ENCODE results near the gene KRTAP12-1.
"Not testable (repeated sequence)": the region's sequence is repeated elsewhere in the genome, so short reads cannot be mapped to it uniquely, and the experiment has no call there.

KRTAP12-1 gene

GRCh38 chr21:44677881-44678280 lies 4.1 kb downstream of the KRTAP12-1 start:
- TF ChIP-seq, protein P1, sequence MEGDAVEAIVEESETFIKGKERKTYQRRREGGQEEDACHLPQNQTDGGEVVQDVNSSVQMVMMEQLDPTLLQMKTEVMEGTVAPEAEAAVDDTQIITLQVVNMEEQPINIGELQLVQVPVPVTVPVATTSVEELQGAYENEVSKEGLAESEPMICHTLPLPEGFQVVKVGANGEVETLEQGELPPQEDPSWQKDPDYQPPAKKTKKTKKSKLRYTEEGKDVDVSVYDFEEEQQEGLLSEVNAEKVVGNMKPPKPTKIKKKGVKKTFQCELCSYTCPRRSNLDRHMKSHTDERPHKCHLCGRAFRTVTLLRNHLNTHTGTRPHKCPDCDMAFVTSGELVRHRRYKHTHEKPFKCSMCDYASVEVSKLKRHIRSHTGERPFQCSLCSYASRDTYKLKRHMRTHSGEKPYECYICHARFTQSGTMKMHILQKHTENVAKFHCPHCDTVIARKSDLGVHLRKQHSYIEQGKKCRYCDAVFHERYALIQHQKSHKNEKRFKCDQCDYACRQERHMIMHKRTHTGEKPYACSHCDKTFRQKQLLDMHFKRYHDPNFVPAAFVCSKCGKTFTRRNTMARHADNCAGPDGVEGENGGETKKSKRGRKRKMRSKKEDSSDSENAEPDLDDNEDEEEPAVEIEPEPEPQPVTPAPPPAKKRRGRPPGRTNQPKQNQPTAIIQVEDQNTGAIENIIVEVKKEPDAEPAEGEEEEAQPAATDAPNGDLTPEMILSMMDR (IDR thresholded peaks at IDR 0.05; ENCODE audit: low read depth, low read length) = no peak
- TF ChIP-seq MYC (IDR thresholded peaks at IDR 0.05; ENCODE audit: low read depth, low read length) = no peak
- TF ChIP-seq POLR2A (IDR thresholded peaks at IDR 0.05; ENCODE audit: extremely low read depth, insufficient read length) = no peak
- TF ChIP-seq, protein P2, sequence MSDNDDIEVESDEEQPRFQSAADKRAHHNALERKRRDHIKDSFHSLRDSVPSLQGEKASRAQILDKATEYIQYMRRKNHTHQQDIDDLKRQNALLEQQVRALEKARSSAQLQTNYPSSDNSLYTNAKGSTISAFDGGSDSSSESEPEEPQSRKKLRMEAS (IDR thresholded peaks at IDR 0.05; ENCODE audit: low read depth, low read length) = no peak
- no peak overlapping the region for H3K4me3 ChIP-seq (ENCODE audit: low read depth, low read length)
- DNase-seq (ENCODE audit: low read depth) = no peak

- H3K4me3 ChIP-seq (ENCODE audit: low read depth, low read length) = no peak overlapping the region
- TF ChIP-seq MYC (IDR thresholded peaks at IDR 0.05; ENCODE audit: low read depth, low read length) = no peak
- DNase-seq (ENCODE audit: low read depth) = no peak
Observed at GRCh38 chr21:44671911-44672310, 10.1 kb downstream of the KRTAP12-1 start.

- TF ChIP-seq POLR2A (IDR thresholded peaks at IDR 0.05; ENCODE audit: extremely low read depth, insufficient read length) (no peak), MYC (IDR thresholded peaks at IDR 0.05; ENCODE audit: low read depth, low read length) (no peak)
- TF ChIP-seq, protein P1 (IDR thresholded peaks at IDR 0.05; ENCODE audit: low read depth, low read length) = no peak
- TF ChIP-seq, protein P2 (IDR thresholded peaks at IDR 0.05; ENCODE audit: low read depth, low read length) = no peak
Observed at GRCh38 chr21:44670642-44671432, 11.1 kb downstream of the KRTAP12-1 start.

DNA sequence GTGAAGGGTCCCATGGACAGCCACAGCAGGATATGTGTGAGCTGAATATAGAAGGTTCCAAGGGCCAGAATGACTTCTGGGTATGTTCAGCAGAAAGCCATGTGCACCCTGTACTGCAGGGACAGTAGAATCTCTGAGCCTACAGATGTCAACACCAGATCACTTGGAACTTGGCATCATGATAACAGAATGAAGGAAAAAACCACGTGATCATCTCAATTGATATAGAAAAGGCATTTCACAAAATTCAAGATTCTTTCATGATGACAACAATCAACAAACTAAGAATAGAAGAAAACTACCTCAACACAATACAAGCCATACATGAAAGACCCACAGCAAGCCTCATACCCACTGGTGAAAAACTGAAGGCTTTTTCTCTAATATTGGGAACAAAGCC lies 14.4 kb downstream of the KRTAP12-1 start:
- no peak overlapping the region for H3K4me3 ChIP-seq (ENCODE audit: low read depth, low read length)
- TF ChIP-seq, protein P2 (IDR thresholded peaks at IDR 0.05; ENCODE audit: low read depth, low read length) = no peak
- TF ChIP-seq MYC (IDR thresholded peaks at IDR 0.05; ENCODE audit: low read depth, low read length) (no peak), POLR2A (IDR thresholded peaks at IDR 0.05; ENCODE audit: extremely low read depth, insufficient read length) (no peak)
- TF ChIP-seq, protein P1 (IDR thresholded peaks at IDR 0.05; ENCODE audit: low read depth, low read length) = no peak
- DNase-seq (ENCODE audit: low read depth) = no peak

More at GRCh38 chr21:44670642-44671432, 11.1 kb downstream of the KRTAP12-1 start:
- no peak overlapping the region for H3K4me3 ChIP-seq (ENCODE audit: low read depth, low read length)
- DNase-seq (ENCODE audit: low read depth) = no peak

- H3K4me3 ChIP-seq (ENCODE audit: low read depth, low read length) = no peak within 1 kb of the TSS
- TF ChIP-seq, protein P1 (IDR thresholded peaks at IDR 0.05; ENCODE audit: low read depth, low read length) = no peak
- TF ChIP-seq, protein P2 (IDR thresholded peaks at IDR 0.05; ENCODE audit: low read depth, low read length) = no peak
- TF ChIP-seq MYC (IDR thresholded peaks at IDR 0.05; ENCODE audit: low read depth, low read length) (no peak), POLR2A (IDR thresholded peaks at IDR 0.05; ENCODE audit: extremely low read depth, insufficient read length) (no peak)
- DNase-seq (ENCODE audit: low read depth) = no peak
Observed at GRCh38 chr21:44666401-44667320, 15.3 kb downstream of the KRTAP12-1 start, which contains the start of gene KRTAP12-2. KRTAP12-2 (minus strand) TSS chr21:44666927; CDS start chr21:44666886, 41 bp downstream.

GRCh38 chr21:44664691-44665090 lies 17.3 kb downstream of the KRTAP12-1 start:
- no peak for TF ChIP-seq POLR2A (IDR thresholded peaks at IDR 0.05; ENCODE audit: extremely low read depth, insufficient read length)
- TF ChIP-seq, protein P1 (IDR thresholded peaks at IDR 0.05; ENCODE audit: low read depth, low read length) = no peak
- no peak for TF ChIP-seq MYC (IDR thresholded peaks at IDR 0.05; ENCODE audit: low read depth, low read length)
- TF ChIP-seq, protein P2 (IDR thresholded peaks at IDR 0.05; ENCODE audit: low read depth, low read length) = no peak
- no peak overlapping the region for H3K4me3 ChIP-seq (ENCODE audit: low read depth, low read length)
- no peak for DNase-seq (ENCODE audit: low read depth)

GRCh38 chr21:44661567-44661966 lies 20.4 kb downstream of the KRTAP12-1 start:
- H3K4me3 ChIP-seq (ENCODE audit: low read depth, low read length); DNase-seq (ENCODE audit: low read depth): not testable (repeated sequence)
